Superior temporal gyrus (tissue), 1 donor: ENCODE results near the gene SLC29A4.
"Not testable (repeated sequence)": the region's sequence is repeated elsewhere in the genome, so short reads cannot be mapped to it uniquely, and the experiment has no call there.

Experiments
- DNase-seq: peaks from one replicate; pipeline ENCODE4 v3.0.0-alpha.2; 2016; ENCODE audit errors: extremely low spot score

The SLC29A4 gene

GRCh38 chr7:5323800-5324781, 41.3 kb downstream of the SLC29A4 start:
- not testable (repeated sequence) for DNase-seq

GRCh38 chr7:5324961-5325360, 42.2 kb downstream of the SLC29A4 start:
- DNase-seq = no peak

GRCh38 chr7:5330288-5330687, 47.5 kb downstream of the SLC29A4 start:
- no peak for DNase-seq

DNA sequence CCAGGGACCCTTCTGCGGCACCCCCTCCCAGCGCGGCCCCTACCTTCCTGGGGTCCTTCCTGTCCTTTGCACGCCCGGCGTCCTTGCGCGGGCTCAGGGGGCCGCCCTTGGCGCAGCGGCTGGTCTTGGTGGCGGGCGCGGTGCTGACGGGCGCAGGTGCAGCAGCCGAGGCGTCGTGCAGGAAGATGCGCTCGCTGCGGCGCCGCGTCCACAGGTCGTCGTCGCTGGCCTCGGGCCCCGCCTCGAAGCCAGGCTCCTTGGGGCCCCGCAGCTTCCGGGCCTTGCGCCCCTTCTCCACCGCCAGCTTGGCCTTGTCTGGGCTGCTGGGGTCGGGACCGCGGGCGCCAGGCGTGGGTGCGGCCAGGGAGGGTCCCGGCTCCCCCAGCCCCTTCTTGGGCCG, 49.8 kb downstream of the SLC29A4 start:
- DNase-seq = no peak

DNA sequence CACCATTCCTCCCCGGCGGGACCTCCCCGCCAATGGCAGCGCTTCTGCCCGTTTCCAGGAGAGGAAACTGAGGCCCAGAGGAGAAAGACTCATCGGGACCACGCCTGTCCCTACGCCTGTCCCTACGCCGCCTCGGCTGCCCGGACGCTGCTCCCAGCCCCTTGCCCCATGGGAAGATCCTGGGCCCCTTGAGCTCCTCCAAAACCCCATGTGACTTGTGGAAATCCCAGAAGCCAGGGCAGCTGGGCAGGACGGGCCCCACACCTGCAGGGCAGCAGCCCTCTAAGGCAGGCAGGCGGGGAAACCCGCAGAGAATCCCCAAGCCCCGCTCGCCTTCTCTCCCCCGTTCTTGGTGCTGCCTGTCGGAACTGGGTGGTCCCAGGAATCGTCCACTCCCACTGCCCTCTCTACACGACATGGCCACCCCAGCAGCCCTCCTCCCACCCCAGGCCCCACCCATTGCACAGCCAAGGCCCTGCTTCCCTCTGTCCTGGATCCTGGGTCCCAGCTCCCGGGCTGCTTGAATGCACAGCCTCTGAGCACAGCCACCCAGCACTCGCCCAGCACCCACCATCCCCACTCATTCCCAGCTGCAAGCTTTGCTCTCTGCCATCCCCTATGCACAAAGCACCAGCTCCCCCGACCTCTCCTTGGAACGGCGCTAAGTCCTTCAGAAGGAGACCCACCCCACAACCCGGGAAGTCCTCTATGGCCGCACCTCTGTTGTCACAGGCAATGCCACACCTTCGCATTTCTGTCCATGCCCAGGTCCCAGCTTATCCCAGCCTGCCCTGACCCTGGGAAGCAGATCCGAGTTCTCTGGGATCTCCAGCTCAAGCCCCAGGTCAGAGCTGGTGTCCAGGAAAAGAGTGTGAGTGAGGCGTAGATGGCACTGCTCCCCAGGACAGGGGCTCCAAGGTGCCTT, 50.6 kb downstream of the SLC29A4 start:
- DNase-seq = no peak

DNA sequence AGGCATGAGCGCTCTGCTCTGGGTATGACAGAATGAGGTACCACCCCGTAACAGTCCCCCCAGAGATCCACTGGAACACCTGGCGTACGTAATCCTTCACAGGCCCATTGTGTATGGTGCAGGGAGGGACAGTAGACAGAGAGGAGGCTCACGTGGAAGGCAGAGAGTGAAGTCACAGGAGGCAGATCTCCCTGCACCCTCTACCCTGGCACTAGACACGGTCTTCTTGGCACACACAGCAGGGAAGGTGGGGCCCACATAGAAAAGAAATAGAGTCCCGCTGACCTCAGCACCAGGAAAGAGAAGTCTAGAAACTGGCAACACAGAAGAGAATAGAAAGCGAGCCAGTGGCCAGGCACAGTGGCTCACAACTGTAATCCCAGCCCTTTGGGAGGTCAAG, 51.9 kb downstream of the SLC29A4 start:
- no peak for DNase-seq

GRCh38 chr7:5337047-5337446, 54.3 kb downstream of the SLC29A4 start:
- DNase-seq = no peak

GRCh38 chr7:5339955-5340354, 57.2 kb downstream of the SLC29A4 start:
- no peak for DNase-seq

DNA sequence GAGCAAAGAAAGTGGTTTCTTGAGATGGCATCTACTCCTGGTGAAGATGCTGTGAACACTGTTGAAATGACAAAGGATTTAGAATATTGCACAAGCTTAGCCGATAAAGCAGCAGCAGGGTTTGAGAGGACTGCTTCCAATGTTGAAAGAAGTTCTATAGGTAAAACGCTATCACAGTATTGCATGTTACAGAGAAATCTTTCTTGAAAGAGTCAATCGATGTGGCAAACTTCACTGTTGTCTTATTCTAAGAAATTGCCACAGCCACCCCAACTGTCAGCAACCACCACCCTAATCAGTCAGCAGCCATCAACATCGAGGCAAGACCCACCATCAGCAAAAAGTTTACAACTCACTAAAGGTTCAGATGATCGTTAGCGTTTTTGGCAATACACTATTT, 59.9 kb downstream of the SLC29A4 start:
- DNase-seq = no peak

DNA sequence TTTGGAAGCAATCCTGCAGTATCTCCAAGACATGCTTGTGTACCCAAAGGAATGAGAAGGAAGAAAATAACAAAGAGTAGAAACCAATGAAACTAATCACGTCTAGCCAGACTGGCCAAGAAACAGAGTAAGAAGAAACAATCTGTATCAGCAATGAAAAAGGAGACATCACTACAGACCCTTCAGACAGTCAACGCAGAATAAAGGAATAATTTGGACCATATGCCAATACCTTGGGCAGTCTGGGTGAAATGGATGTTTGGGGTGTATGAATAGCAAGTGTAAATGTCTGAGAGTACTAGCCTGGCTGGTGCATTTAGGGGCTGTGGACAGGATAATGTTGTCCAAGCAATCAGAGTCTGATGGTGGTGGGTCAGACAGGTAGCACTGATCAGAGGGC, 61.1 kb downstream of the SLC29A4 start:
- DNase-seq = no peak

DNA sequence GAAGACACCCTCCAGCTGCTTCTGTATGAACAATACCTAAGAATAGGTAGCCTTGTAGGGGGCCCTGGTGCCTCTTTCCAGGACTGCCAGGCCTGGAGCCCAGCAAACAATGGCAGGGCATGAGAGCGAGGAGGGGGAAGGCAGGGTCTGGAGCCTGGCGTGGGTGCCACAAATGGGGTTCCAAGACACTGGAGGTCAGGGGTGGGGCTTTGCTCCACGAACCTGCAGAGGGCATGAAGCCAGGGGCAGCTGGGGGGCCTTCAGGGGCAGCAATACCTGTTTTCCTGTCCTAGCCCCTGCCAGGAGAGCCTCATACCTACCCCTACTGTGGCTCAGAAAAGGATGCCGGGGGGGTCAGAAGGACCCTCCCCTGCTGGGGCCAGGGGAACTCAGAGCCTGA, 61.6 kb downstream of the SLC29A4 start:
- DNase-seq = no peak

- no peak for DNase-seq
Observed at GRCh38 chr7:5345171-5345570, 62.4 kb downstream of the SLC29A4 start.

- DNase-seq = no peak
Observed at GRCh38 chr7:5345671-5346070, 62.9 kb downstream of the SLC29A4 start.

- DNase-seq = no peak
Observed at GRCh38 chr7:5348134-5349004, 65.6 kb downstream of the SLC29A4 start.

DNA sequence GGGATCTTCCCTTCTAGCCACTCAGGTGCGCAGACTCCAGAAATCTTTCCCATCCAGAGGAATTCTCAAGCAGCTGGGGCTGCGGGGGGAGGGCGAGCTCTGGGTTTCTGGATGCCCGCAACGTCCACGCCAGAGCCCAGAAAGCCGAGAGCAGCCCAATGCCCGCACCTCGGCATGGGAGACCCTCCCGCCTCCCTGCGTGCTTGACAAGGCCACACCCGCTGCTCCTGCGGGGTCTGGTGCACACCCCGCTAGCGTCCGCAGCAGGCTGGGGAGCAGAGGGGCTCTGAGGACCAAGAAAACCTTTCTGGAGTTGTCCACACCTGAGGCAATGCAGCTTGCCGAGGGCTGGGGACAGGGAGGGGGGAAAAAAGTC, 66.2 kb downstream of the SLC29A4 start:
- no peak for DNase-seq

GRCh38 chr7:5349437-5350173, 66.9 kb downstream of the SLC29A4 start:
- DNase-seq = no peak

DNA sequence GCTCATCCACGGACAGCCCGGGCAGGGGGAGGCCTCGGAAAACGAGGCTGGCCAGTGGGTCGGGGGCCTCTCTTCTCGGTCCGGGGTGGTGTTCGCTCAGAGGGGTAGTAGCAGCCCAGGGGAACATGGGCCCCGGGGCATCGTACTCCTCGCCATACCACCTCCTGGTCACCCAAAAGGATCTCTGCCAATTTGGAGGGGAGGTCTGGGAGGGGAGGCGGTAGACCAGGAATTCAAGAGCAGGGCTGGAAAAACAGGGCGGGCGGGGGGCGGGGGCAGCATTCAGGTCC, 67.4 kb downstream of the SLC29A4 start:
- DNase-seq = no peak

GRCh38 chr7:5350600-5351385, 68.0 kb downstream of the SLC29A4 start:
- no peak for DNase-seq

- DNase-seq = no peak
Observed at GRCh38 chr7:5351507-5352265, 68.9 kb downstream of the SLC29A4 start.
